ENCODE results near the gene PCDH9.

GRCh38 chr13:66532146-66532545 is 698.0 kb downstream of the PCDH9 start:
- TF ChIP-seq CTCF (IDR thresholded peaks at IDR 0.05; ENCODE audit: low read length), result no peak
- no peak for TF ChIP-seq EZH2 (IDR thresholded peaks at IDR 0.05; ENCODE audit: borderline replicate concordance, low read length)

All from OCI-LY1 (cell line).